Superior temporal gyrus (tissue), 1 donor: Measurements from ENCODE around the gene STK32C.
"Not testable (repeated sequence)": the region's sequence is repeated elsewhere in the genome, so short reads cannot be mapped to it uniquely, and the experiment has no call there.

Experiments
- DNase-seq: peaks from one replicate; pipeline ENCODE4 v3.0.0-alpha.2; 2016; ENCODE audit errors: extremely low spot score

STK32C gene

GRCh38 chr10:132232023-132232951 is 75.5 kb downstream of the STK32C start:
- DNase-seq = peak; percentile 36

DNA sequence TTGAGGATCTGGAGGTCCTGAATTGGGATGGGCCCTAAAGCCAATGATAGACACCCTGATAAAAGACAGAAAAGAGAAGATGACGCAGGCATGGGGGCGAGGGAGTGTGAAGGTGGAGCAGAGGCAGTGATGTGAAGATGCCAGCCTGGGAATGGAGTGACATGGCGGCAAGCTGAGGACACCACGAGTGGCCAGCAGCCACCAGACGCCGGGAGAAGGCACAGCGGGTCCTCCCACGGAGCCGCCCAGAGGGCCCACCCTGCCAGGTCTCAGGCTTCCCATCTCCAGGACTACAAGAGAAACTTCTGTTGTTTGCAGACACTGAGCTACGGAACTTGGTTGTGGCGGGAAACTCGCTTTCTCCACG is 76.1 kb downstream of the STK32C start:
- no peak for DNase-seq

DNA sequence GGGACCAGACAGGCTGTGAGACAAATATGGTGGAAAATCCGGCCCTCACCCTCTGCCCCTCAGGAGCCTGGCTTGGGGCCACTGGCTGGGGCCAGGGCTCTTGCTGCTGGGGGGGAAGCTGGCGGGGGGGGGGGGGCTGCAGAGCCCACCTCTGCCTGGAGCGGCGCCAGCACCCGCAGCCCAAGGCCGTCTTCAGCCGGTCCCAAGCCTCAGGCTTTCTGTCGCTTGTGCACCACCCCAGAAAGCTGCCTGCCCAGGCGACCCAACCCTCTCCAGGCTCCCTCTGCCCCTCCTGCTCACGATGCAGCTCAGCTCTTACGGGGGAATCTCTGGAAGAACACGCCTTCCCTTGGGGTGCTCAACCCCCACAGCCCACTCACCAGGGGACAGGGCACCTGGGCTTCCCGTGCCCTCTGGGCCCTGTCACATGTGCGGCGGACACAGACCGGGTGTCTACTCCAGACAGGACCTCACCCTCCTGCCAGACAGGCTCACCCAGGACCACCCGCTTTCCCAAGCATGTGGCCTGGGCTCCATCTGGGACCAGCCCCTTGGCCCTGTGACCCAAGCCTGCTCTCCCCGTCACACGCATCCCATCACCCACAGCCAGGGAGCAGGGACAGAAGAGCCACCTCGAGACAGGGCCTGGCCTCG is 77.1 kb downstream of the STK32C start:
- no peak for DNase-seq

DNA sequence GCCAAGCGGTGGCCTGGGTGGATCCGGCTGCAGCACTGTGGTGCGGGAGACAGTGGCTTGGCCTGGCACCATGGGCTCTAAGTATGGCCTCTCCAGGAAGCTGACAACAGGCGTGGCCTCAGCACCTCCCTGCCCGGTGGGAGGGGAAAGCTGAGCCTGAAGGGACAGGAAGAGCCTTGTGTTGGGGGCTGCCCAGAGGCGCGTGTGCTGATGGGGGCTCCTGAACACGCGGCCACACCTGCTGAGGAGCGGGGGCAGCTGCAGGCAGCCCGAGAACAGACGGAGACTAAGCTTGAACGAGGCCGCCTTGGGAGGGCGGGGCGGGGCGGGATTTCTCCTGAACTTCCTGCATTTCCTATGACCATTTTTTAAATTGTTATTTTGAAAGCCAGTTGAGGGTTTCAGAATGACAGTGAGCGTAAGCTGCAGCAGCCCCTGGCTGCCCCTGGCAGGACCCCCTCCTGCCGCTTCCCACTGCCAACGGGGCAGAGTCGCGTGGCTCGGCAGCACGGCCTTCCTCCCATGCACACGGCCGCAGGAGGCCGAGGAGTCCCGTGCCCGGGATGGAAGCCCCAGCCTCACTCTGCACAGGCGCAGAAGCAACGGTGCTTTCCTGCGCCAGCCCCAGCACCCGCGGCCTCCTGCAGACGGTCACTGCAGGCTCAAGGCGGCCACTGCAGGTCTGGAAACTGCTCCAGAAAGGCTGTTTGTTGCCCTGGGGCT is 77.8 kb downstream of the STK32C start:
- DNase-seq = no peak

- DNase-seq = no peak
Observed at GRCh38 chr10:132229096-132229495, 78.7 kb downstream of the STK32C start.

- no peak for DNase-seq
Observed at GRCh38 chr10:132228616-132229015, 79.1 kb downstream of the STK32C start.

DNA sequence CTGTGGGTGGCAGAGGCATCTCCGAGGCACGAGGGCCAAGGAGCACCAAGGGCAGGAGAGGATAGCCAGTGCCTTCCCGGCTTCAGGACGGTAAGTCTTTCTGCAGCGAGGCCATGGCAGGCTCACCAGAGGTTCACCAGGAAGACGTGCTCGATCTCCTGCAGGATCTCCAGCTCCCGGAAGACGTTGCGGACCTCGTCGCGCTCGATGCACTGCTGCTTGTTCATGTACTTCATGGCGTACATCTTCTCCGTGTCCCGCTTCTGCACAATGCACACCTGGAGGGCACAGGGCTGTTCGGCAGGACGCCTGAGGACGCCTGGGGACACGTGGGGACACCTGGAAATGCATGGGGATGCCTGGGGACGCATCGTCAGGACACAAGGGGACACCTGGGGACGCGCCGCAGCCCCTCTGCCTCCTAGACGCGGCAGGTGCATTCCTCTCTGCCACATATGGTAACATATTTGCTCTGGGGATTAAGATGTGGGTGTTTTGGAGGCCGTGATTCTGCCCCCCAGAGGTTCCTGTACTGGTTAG is 79.8 kb downstream of the STK32C start:
- DNase-seq = no peak

DNA sequence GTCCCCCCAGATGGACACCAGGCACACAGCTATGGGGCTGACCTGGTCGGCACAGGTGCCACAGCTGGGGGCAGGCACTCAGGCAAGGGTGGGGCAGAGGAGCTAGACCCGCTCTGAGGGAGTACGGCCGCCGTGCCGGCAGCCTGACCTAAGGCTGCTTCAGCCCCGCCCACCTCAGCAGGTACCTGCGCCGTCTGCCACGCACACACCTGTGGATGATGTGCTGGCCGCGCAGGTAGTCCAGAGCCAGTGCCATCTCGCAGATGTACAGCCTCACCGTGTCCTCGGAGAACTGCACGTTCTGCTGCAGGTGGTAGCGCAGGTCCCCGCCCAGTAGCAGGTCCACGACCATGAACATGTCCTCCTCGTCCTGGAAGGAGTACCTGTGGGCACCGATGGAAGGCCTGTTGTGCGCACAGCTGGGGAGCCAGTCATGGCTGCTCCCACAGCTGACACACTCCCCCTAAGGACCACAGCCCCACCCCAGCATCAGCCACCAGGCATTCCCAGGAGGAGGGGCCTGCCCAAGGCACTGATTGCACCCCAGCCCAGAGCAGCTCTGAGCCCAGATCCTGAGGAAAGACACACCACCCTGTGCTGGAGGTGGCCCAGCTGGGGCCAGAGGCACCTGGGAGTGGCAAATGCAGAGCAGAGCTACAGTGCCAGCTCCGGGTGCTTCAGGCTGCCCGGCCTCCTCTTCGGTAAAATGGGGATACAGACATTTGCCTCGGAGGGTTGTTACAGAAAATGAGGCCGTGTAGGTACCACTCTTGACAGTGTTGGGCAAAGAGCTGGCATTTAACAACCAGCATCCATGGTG is 81.0 kb downstream of the STK32C start:
- DNase-seq = no peak

DNA sequence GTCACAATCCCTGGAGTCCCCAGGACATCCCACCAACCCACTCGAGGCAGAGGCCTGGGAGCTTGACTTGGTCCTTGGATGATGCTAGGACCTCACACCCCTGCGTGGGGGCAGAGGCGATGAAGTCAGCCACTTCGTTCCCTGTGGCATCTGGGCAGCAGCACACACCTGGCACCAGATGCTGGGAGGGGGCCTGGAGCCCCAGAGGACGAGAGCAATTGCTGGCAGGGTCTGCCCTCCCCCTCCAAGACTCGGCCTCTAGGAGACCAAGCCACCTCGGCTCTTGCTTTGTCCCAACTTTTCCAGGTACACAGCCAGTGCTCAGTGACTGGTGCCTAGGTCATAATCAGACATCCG is 81.9 kb downstream of the STK32C start:
- DNase-seq = no peak

- DNase-seq = no peak
Observed at GRCh38 chr10:132225073-132225848, 82.5 kb downstream of the STK32C start.

GRCh38 chr10:132224343-132225072 is 83.2 kb downstream of the STK32C start:
- DNase-seq = no peak

DNA sequence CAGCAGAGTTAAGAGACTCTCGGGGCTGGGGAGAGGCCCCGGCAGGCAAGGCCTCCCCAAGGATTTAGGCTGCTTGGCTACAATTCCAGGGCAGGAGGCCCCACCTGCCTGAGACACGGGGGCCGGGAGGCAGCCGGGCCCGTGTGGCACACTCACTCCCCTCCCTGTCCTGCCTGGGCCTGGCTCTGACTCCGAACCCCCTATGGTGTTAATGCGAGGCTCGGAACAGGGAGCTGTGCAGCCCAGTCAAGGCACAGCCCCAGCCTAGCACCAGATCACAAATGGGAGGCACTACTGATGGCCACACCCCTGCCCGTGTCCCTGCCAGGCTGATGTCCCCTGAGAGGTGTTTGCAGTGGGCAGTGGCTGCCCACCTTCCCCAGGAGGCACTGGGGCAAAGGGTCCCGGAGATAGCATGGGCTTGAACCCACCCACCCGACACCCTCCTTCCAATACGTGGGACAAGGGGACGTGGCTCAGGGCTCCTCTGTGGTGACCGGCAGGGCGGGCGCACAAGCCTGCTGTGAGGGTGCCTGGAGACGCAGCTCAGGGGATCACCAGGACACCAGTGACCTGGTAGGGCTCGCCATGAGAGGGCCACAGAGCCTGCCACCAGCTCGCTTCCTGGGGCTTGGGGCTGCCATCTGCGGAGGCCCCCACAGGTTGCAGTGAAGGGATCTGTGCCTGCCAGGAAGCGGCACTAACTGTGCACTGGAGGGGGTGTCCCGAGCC is 84.0 kb downstream of the STK32C start:
- no peak for DNase-seq

DNA sequence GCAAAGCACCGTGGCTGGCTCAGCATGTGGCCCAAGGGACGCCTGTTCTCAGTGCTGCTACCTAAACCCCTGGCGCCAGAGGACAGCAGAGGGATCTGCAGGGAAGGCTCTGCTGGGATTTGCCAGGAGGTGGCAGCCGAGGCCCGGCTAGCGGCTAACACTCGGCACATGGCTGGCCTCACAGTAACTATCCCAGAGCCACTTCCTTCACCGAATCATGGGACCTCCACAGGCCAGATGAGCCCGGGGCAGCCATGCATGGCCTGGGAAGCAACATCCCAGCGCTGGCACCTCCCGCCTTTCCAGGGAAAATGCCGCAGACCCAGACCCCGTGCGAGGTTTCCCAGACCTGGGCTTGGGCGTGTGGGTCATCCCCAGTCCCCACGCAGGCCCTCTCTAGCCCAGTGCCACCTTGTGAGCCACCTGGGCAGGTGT is 84.6 kb downstream of the STK32C start:
- peak; percentile 85 for DNase-seq

DNA sequence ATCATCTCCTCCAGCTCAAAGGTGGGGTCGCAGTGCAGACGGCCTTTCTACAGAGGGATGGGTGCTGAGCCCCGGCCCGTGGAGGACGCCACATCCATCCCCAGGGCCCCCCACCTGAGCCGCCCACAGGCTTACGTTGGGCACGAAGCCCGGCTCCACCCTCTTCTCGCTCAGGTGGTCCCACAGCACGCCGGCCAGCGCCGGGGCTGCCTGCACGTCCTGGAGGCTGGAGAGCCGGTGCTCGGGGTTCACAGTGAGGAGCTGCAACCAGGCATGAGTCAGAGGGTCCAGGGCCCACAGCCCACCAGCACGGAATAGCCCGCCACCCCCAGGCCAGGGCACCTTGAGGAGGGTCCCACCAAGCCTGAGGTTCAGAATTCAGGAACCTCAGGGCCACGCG is 85.0 kb downstream of the STK32C start:
- no peak for DNase-seq

DNA sequence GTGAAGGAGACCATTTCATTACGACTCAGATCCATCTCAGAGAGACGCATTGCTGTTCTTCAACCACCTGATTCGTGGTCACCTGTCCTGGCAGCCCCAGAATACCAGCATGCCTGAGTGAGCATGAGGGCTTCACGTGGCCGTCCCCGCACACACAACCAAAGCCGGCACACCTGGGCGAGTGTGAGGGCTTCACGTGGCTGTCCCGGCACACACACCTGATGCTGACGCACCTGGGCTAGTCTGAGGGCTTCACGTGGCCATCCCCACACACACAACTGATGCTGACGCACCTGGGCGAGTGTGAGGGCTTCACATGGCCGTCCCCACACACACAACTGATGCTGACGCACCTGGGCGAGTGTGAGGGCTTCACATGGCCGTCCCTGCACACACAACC is 86.8 kb downstream of the STK32C start:
- not testable (repeated sequence) for DNase-seq

DNA sequence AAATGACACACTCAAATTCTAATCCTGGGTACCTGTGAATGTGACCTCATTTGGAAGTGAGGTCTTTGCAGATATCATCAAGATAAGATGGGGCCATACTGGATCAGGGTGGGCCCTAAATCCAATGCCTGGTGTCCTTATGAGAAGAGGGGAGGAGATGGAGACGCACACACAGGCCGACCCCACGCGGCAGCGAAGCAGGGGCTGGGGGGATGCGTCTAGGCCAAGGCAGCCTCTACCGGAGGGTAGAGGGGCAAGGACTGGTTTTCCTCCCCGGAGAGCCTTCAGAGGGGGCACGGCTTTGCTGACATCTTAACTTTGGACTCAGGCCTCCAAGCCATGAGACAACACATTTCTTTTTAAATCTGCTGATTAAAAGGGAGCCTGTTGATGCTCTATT is 87.7 kb downstream of the STK32C start:
- DNase-seq = no peak

DNA sequence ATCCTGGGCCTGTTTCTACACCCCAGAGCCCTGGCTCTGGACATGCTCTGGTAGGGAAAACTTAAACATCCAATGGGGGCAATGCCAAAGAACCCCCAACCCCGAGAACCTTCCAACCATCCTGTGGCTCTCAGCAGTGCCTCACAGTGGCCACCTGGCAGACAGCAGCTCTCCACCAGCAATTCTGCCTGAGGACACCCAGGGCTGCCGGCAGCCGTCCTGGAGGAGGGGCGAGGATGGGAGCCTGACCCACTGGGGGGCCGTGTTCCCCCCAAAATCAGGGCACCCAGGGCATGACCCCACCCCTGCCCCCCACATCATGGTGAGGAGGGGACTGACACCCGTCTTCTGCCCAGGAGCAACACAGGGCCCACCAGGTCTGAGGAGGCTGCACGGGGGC is 88.3 kb downstream of the STK32C start:
- DNase-seq = no peak

DNA sequence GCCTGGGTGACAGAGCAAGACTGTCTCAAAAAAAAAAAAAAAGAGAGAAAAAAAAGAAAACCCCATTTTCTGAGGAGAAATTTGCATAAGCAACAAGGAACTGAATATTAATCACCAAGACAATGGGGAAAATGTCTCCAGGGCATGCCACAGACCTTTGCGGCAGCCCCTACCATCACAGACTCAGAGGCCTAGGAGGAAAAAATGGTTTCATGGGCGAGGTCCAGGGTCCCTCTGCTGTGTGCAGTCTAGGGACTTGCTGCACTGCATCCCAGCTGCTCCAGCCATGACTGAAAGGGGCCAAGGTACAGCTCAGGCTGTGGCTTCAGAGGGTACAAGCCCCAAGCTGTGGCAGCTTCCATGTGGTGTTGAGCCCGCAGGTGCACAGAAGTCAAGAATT is 91.3 kb downstream of the STK32C start:
- not testable (repeated sequence) for DNase-seq

DNA sequence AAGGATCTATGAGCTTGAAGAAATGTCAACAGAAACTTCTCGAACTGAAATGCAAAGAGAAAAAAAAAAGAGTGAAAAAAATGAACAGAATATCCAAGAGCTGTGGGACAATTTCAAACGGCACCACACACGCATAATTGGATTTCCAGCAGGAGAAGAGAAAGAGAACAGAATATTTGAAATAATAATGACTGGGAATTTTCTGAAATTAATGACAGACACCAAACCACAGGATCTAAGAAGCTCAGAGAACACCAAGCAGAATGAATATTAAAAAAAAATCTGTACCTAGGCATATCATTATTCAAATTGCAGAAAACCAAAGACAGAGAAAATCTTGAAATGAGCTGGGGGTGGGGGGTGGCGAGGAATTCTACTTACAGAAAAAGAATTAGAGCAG is 93.8 kb downstream of the STK32C start:
- DNase-seq = no peak
